ENCODE data around the gene NTRK1. TPM values are rescaled to one million over a fixed set of nuclear protein-coding genes. Genes with fewer than 3 reads are reported as not detected.

NTRK1 gene
- total RNA-seq, 4 donors from 2014 or later: 0.20 to 2.6 (median 0.64) TPM; not detected in 1

- peak; percentile 79 for DNase-seq
- in situ Hi-C loops (cut with MboI; ENCODE audit: low pct_ligation_motif_present in 1 of 4, low pct_unique_long_range_greater_than_20kb in 1 of 4, low sequenced_read_pairs in 3 of 4): no loop called here
- H3K36me3 ChIP-seq: no peaks in the 10 kb centered on the region
- no peak for TF ChIP-seq POLR2A (IDR thresholded peaks at IDR 0.05)
- TF ChIP-seq CTCF (IDR thresholded peaks at IDR 0.05): peak; percentile 64 to 86 (median 82)
- peak in 1 of 3 donors; percentile 14 for TF ChIP-seq POLR2AphosphoS5 (IDR thresholded peaks at IDR 0.05)
- no peak for TF ChIP-seq EP300 (IDR thresholded peaks at IDR 0.05; ENCODE audit: low read depth)
- H3K27ac ChIP-seq: no peak within 1 kb of the TSS
- H3K27me3 ChIP-seq: peaks cover 70% of the 10 kb centered on the region
- H3K4me3 ChIP-seq: peak within 1 kb of the TSS in 1 of 4 donors; percentile 29
- H3K9me3 ChIP-seq: no peaks in the 10 kb centered on the region
- intact Hi-C loops (cut with DNase I; ENCODE audit: low total_unique reads): no loop called here
- peaks cover 6 to 22% (median 20%) of the 10 kb centered on the region in 4 donors for H3K4me1 ChIP-seq
- WGBS, 2 donors (ENCODE audit: low coverage in 1 of 2): 13% methylated on average over 71 of the region's 71 CpGs; no CpG with 5 or more reads in 1 of the 2 donors
These were observed 59.8 kb downstream of the NTRK1 start, which contains the start of gene LRRC71 for GRCh38 chr1:156920233-156921052. TSS of gene LRRC71 (plus strand) at chr1:156920632. CDS start at chr1:156920804, 172 bp downstream.

- H3K27me3 ChIP-seq: peaks cover 77% of the 10 kb centered on the region
These were observed 60.4 kb downstream of the NTRK1 start for GRCh38 chr1:156921053-156921529.

GRCh38 chr1:156922986-156923669 lies 62.5 kb downstream of the NTRK1 start:
- H3K4me1 ChIP-seq: peaks cover 6 to 30% (median 26%) of the 10 kb centered on the region in 4 donors
- peak overlapping the region in 1 of 4 donors; percentile 3 for H3K4me3 ChIP-seq
- intact Hi-C loops (cut with DNase I; ENCODE audit: low total_unique reads) (no loop called here), in situ Hi-C loops (cut with MboI; ENCODE audit: low pct_ligation_motif_present in 1 of 4, low pct_unique_long_range_greater_than_20kb in 1 of 4, low sequenced_read_pairs in 3 of 4) (no loop called here)
- DNase-seq: no peak
- no peaks in the 10 kb centered on the region for H3K9me3 ChIP-seq
- no peak overlapping the region for H3K27ac ChIP-seq
- 7 to 16% methylated on average over 3 to 11 of the region's 11 CpGs for WGBS, 2 donors (ENCODE audit: low coverage in 1 of 2)
- no peak for TF ChIP-seq POLR2A (IDR thresholded peaks at IDR 0.05)
- TF ChIP-seq CTCF (IDR thresholded peaks at IDR 0.05): no peak
- no peak for TF ChIP-seq POLR2AphosphoS5 (IDR thresholded peaks at IDR 0.05)
- no peak for TF ChIP-seq EP300 (IDR thresholded peaks at IDR 0.05; ENCODE audit: low read depth)
- no peaks in the 10 kb centered on the region for H3K36me3 ChIP-seq
- peaks cover 97% of the 10 kb centered on the region for H3K27me3 ChIP-seq

More at GRCh38 chr1:156921053-156921529, 60.4 kb downstream of the NTRK1 start:
- no peak for DNase-seq
- in situ Hi-C loops (cut with MboI; ENCODE audit: low pct_ligation_motif_present in 1 of 4, low pct_unique_long_range_greater_than_20kb in 1 of 4, low sequenced_read_pairs in 3 of 4): no loop called here
- Histone ChIP-seq H3K36me3 (no peaks in the 10 kb centered on the region), H3K4me1 (peaks cover 6 to 22% (median 20%) of the 10 kb centered on the region in 4 donors), H3K4me3 (no peak overlapping the region), H3K9me3 (no peaks in the 10 kb centered on the region), H3K27ac (no peak overlapping the region)
- intact Hi-C loops (cut with DNase I; ENCODE audit: low total_unique reads): no loop called here
- no peak for TF ChIP-seq CTCF (IDR thresholded peaks at IDR 0.05)
- TF ChIP-seq EP300 (IDR thresholded peaks at IDR 0.05; ENCODE audit: low read depth): no peak
- no peak for TF ChIP-seq POLR2AphosphoS5 (IDR thresholded peaks at IDR 0.05)
- no peak for TF ChIP-seq POLR2A (IDR thresholded peaks at IDR 0.05)
- 56 to 63% methylated on average over 7 of the region's 7 CpGs for WGBS, 2 donors (ENCODE audit: low coverage in 1 of 2)

All from transverse colon (tissue), 4 donors.